DND-41 (cell line): ENCODE results near the gene ZSCAN12.

Experiments
- CTCF ChIP-seq: IDR thresholded peaks from 2 replicates; pipeline ENCODE4 v1.5.1; 2012; ENCODE audit warnings: borderline replicate concordance, low read length, moderate library complexity, mild to moderate bottlenecking; ENCODE audit not compliant: poor library complexity, severe bottlenecking; ENCODE audit errors: extremely low read depth
- EZH2 ChIP-seq: IDR thresholded peaks from 3 replicates; pipeline ENCODE4 v1.6.1; 2012; ENCODE audit warnings: borderline replicate concordance, low read depth, mild to moderate bottlenecking, moderate library complexity, low read length, inconsistent platforms; ENCODE audit not compliant: severe bottlenecking

- no peak for TF ChIP-seq CTCF
- TF ChIP-seq EZH2 = no peak
Observed at GRCh38 chr6:28449056-28449455, 49.5 kb upstream of the ZSCAN12 start.
